ENCODE measurements around the gene PIK3IP1. TPM values are rescaled to one million over a fixed set of nuclear protein-coding genes. Genes with fewer than 3 reads are reported as not detected.

PIK3IP1 gene
- total and polyA plus RNA-seq, 9 of the 15 experiments (the other 6 are each of a cell fraction or from before 2014, with no cell fraction given) = 0.11 to 1.3 (median 0.77) TPM

DNA sequence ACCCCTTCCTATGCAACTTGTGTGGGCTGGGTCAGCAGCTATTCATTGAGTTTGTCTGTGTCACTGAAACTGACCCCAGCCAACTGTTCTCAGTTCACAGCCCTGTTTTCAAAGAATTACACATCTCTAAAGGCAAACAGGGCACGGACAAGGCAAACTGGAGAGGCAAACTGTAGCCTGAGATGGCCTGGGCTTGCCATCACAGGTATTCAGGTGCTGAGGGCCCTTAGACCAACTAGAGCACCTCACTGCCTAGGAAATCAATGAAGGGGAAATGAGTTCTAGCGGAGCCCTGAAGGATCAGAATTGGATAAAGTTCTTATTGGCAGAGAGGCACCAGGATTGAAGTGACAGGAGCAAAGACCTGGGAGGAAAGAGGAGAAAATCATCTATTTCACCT, 24.0 kb downstream of the PIK3IP1 start:
- intact Hi-C loops (cut with micrococcal nuclease) = no loop called here
- Histone ChIP-seq H3K79me2 (ENCODE audit: control insufficient read depth, insufficient read depth, low read length) (no peaks in the 10 kb centered on the region), H3K27me3 (ENCODE audit: control insufficient read depth in 2 of 2, insufficient read depth in 2 of 2, low read length in 2 of 2) (no peaks in the 10 kb centered on the region), H3K9me3 (replicated peaks; ENCODE audit: control insufficient read depth, insufficient read depth, low read depth, low read length) (no peaks in the 10 kb centered on the region), H3K4me3 (no peak overlapping the region), H4K20me1 (replicated peaks; ENCODE audit: control insufficient read depth, insufficient read depth, low read length) (no peaks in the 10 kb centered on the region), H3K9ac (ENCODE audit: insufficient read depth in 1 of 2, low read depth in 2 of 2, low read length in 2 of 2) (no peak overlapping the region), H3K36me3 (ENCODE audit: control insufficient read depth, insufficient read depth, low read length) (peaks cover 8% of the 10 kb centered on the region; the same call in 2 of the 3 replicates), H2AFZ (ENCODE audit: low read depth, low read length) (no peak overlapping the region), H3K27ac (ENCODE audit: extremely low read depth, low read depth, low read length) (no peak overlapping the region), H3K9me1 (ENCODE audit: control insufficient read depth, insufficient read depth, low read length) (no peaks in the 10 kb centered on the region), H3K4me2 (ENCODE audit: insufficient read depth, low read length) (no peak overlapping the region), H3K4me1 (replicated peaks in 1 of 2; ENCODE audit: control insufficient read depth in 2 of 2, insufficient read depth in 2 of 2, low read length in 2 of 2) (no peaks in the 10 kb centered on the region; a peak in 1 of 5 replicates)
- DNase-seq (ENCODE audit: extremely low read depth in 1 of 4, low spot score in 3 of 4) = no peak
- no peak for ATAC-seq
- no peak for FAIRE-seq
- POLR2A ChIA-PET = interaction anchor here (1.4 to 2.2 kb wide), 2 partner anchors 12 to 21 kb away, joined by 3 to 7 read pairs; no protein-coding TSS in a partner anchor
- 68% methylated on average over 2 of the region's 2 CpGs for WGBS (ENCODE audit: insufficient coverage, low coverage, missing lambda C conversion rate)
- BruUV-seq (replicated peaks) = no TSS peak
- CTCF ChIA-PET (ENCODE audit: low intra/inter-chr PET ratio) = no interaction called here
- in situ Hi-C loops (cut with MboI) = no loop called here
- no peak for TF ChIP-seq MECOM (CRISPR knock-in tag; IDR thresholded peaks at IDR 0.05)

- FAIRE-seq = no peak
- CTCF ChIA-PET (ENCODE audit: low intra/inter-chr PET ratio) = no interaction called here
- peaks cover 7% of the 10 kb centered on the region; the same call in 1 of the 3 replicates for H3K36me3 ChIP-seq (ENCODE audit: control insufficient read depth, insufficient read depth, low read length)
- TF ChIP-seq NCOR1 (IDR thresholded peaks at IDR 0.05) (no peak), MYC (IDR thresholded peaks at IDR 0.05; ENCODE audit: low read depth, low read length) (no peak), MYC (CRISPR knock-in tag; IDR thresholded peaks at IDR 0.05; ENCODE audit: borderline replicate concordance, low read depth) (no peak), DMBX1 (CRISPR knock-in tag; IDR thresholded peaks at IDR 0.05; ENCODE audit: borderline replicate concordance) (no peak), NFYB (IDR thresholded peaks at IDR 0.05; ENCODE audit: extremely low read depth, insufficient read length) (no peak), NR2C1 (IDR thresholded peaks at IDR 0.05) (no peak), NR2C1 (tag; IDR thresholded peaks at IDR 0.05) (no peak), TCF7 (IDR thresholded peaks at IDR 0.05; ENCODE audit: borderline replicate concordance) (no peak), NFIC (IDR thresholded peaks at IDR 0.05) (no peak), ZBTB1 (CRISPR knock-in tag; IDR thresholded peaks at IDR 0.05; ENCODE audit: borderline replicate concordance, low read depth) (no peak), HDAC3 (IDR thresholded peaks at IDR 0.05; ENCODE audit: borderline replicate concordance, partially characterized antibody) (no peak), RFX5 (IDR thresholded peaks at IDR 0.05; ENCODE audit: low read depth, low read length) (no peak), PTBP1 (IDR thresholded peaks at IDR 0.05; ENCODE audit: low read depth, low read length) (no peak)
Observed at GRCh38 chr22:31263896-31264640, 28.2 kb downstream of the PIK3IP1 start.

More at GRCh38 chr22:31263896-31264640, 28.2 kb downstream of the PIK3IP1 start:
- BruUV-seq (replicated peaks) = no TSS peak
- ATAC-seq = no peak
- H3K9me3 ChIP-seq (replicated peaks; ENCODE audit: control insufficient read depth, insufficient read depth, low read depth, low read length) = no peaks in the 10 kb centered on the region
- no peak overlapping the region for H3K27ac ChIP-seq (ENCODE audit: extremely low read depth, low read depth, low read length)
- H2AFZ ChIP-seq (ENCODE audit: low read depth, low read length) = no peak overlapping the region
- no peaks in the 10 kb centered on the region for H3K4me1 ChIP-seq (replicated peaks in 1 of 2; ENCODE audit: control insufficient read depth in 2 of 2, insufficient read depth in 2 of 2, low read length in 2 of 2)
- intact Hi-C loops (cut with micrococcal nuclease) = no loop called here
- H3K79me2 ChIP-seq (ENCODE audit: control insufficient read depth, insufficient read depth, low read length) = no peaks in the 10 kb centered on the region
- H3K27me3 ChIP-seq (ENCODE audit: control insufficient read depth in 2 of 2, insufficient read depth in 2 of 2, low read length in 2 of 2) = no peaks in the 10 kb centered on the region
- POLR2A ChIA-PET = interaction anchor here (1.1 to 1.9 kb wide), 2 partner anchors 10 to 27 kb away, joined by 3 to 4 read pairs; no protein-coding TSS in a partner anchor
- H3K4me2 ChIP-seq (ENCODE audit: insufficient read depth, low read length) = no peak overlapping the region
- H3K9me1 ChIP-seq (ENCODE audit: control insufficient read depth, insufficient read depth, low read length) = peaks cover 4% of the 10 kb centered on the region
- 79% methylated on average over 3 of the region's 6 CpGs for WGBS (ENCODE audit: insufficient coverage, low coverage, missing lambda C conversion rate)
- no peak overlapping the region for H3K4me3 ChIP-seq
- in situ Hi-C loops (cut with MboI) = no loop called here
- H3K9ac ChIP-seq (ENCODE audit: insufficient read depth in 1 of 2, low read depth in 2 of 2, low read length in 2 of 2) = no peak overlapping the region
- DNase-seq (ENCODE audit: extremely low read depth in 1 of 4, low spot score in 3 of 4) = no peak
- no peaks in the 10 kb centered on the region for H4K20me1 ChIP-seq (replicated peaks; ENCODE audit: control insufficient read depth, insufficient read depth, low read length)
